AG09309 (cell line): ENCODE results near the gene SORBS2.

Experiments used
- DNase-seq: peaks from one replicate; pipeline ENCODE4 v3.0.0-alpha.2; 2010; ENCODE audit warnings: low read depth
- H3K4me3 ChIP-seq: 2 replicates; pipeline ENCODE4 v1.5.1; 2011; ENCODE audit warnings: mild to moderate bottlenecking, low read depth, low read length, moderate library complexity; ENCODE audit not compliant: control insufficient read depth
- TF ChIP-seq, protein P1 (sequence below): IDR thresholded peaks from 2 replicates; pipeline ENCODE4 v1.5.1; 2011; ENCODE audit warnings: mild to moderate bottlenecking, low read depth, low read length, inconsistent platforms; ENCODE audit not compliant: insufficient read depth, control insufficient read depth; ENCODE audit errors: missing control alignments

Gene SORBS2

DNA sequence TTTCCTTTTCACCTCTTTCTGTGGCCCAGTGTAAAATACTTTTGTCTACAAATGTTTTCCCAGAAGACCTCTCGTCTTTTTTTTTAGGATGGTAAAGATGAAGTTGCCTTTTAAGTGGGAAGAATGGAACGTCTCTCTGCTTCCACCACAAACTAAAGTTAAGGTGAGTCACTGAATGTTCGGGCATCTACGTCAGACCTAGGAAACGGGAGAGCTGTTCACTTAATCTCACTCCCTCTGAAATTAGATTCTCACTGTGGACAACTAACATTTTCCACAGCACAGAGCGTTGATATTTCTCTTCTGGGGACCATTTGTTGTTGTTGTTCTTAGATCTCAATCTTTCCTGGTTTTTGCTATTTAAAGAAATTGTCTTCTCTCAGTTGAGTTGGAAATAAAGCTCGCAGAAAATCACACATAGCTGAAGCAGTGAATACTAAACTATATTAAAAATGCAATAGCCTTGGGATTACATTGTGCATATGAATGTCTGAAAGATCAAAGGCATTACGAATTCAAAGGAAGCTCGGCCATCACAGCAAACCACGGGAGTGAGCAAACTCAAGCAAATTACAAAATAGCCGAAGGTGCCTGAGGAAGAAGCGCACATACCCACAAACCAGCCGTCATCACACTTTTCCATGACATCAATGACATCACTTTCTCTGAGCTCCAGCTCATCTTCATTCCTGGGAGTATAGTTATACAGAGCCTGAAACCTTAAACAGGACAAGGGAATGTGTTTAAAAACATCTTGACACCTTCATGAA lies 222.7 kb downstream of the SORBS2 start:
- peak; percentile 80 for DNase-seq
- TF ChIP-seq, protein P1, sequence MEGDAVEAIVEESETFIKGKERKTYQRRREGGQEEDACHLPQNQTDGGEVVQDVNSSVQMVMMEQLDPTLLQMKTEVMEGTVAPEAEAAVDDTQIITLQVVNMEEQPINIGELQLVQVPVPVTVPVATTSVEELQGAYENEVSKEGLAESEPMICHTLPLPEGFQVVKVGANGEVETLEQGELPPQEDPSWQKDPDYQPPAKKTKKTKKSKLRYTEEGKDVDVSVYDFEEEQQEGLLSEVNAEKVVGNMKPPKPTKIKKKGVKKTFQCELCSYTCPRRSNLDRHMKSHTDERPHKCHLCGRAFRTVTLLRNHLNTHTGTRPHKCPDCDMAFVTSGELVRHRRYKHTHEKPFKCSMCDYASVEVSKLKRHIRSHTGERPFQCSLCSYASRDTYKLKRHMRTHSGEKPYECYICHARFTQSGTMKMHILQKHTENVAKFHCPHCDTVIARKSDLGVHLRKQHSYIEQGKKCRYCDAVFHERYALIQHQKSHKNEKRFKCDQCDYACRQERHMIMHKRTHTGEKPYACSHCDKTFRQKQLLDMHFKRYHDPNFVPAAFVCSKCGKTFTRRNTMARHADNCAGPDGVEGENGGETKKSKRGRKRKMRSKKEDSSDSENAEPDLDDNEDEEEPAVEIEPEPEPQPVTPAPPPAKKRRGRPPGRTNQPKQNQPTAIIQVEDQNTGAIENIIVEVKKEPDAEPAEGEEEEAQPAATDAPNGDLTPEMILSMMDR = no peak
- H3K4me3 ChIP-seq = no peak overlapping the region

DNA sequence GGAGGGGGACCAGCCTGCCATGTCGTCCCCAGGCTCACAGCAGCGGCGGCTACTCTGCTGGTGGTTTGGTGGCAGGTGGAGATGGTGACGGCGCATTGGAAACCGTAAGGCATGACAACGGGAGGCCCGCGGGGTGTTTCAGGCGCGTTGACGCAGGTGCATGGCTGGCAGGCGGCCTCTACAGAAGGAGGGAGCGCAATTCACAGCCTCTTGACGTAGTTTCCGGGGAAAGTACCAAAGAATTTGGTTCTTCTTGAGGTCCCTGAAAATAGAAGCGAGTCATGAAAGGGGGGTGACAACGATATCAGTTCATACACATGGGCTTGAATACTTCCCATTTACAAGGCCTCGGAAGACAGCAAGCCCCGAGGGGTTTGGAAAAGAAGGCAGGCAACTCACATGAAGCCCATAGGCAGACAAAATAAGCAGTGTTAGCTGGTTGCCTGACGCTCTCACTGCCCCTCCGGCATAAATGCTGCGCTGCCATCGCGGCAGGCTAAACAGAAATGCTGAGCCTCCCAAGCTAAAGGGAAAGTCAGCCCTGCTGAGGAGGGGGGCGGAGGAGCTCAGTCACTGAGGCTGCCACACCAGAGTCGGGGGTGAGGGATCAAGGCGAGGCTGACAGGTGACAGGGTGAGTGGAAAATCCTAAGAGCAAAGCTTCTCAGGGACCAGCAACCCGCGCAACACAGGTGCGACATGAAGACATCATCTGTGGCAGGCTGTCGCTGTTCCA lies 224.4 kb downstream of the SORBS2 start:
- DNase-seq = no peak
- TF ChIP-seq, protein P1 = no peak
- no peak overlapping the region for H3K4me3 ChIP-seq

DNA sequence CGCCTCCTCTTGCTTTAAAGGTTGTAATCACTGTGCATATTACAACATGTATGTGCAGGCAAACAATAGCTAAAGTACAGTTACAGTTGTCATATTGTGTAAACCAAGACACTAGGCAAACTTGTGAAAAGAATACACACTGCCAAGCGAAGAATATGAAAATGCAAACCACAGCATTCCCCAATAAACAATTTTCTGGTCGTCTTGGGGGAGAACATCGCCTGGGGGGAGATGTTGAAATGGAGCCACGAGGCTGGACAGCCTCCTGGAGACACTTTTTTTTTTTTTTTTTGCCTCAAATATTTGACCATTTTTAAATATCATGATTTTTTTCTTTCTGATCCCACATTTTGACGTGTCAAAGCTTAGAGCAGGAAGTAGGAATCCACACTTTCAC lies 225.0 kb downstream of the SORBS2 start:
- no peak overlapping the region for H3K4me3 ChIP-seq
- TF ChIP-seq, protein P1 = no peak
- no peak for DNase-seq

DNA sequence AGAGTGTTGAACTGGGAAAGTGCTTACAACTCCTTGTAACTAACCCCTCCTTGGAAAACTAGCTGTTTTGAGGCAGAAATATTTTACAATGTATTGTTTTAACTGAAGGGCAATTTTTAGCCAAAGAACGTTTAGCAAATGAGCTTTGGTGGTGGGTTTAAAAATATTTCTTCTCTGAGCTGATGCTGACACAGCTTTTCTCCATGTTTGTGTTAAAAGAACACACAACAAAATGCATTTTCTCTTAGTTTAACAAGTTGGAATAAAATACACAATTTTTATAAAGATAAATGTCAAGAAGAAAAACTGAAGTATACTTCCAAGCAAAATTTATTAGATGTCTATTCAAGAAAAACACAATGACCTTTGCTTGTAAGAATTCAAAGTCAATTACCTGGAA lies 226.8 kb downstream of the SORBS2 start:
- TF ChIP-seq, protein P1 = no peak
- DNase-seq = no peak
- no peak overlapping the region for H3K4me3 ChIP-seq

DNA sequence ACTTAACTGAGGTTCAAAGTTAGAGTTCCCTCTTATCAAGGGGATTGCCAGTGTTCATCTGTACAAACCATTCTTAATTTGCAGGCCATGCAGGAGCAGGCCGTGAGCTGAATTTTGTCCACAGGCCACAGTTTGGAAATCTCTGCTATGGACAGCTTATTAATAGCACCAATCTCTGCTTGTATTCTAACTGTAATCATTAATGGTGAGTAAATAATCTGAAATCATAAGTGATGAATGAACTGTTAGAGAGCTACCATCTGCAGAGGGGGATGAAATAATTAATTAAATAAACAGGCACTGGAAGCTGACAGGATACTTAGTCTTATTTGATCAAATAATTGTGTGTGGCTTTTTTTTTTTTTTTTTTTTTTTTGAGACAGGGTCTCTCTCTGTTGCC lies 228.2 kb downstream of the SORBS2 start:
- TF ChIP-seq, protein P1 = no peak
- no peak for DNase-seq
- no peak overlapping the region for H3K4me3 ChIP-seq

DNA sequence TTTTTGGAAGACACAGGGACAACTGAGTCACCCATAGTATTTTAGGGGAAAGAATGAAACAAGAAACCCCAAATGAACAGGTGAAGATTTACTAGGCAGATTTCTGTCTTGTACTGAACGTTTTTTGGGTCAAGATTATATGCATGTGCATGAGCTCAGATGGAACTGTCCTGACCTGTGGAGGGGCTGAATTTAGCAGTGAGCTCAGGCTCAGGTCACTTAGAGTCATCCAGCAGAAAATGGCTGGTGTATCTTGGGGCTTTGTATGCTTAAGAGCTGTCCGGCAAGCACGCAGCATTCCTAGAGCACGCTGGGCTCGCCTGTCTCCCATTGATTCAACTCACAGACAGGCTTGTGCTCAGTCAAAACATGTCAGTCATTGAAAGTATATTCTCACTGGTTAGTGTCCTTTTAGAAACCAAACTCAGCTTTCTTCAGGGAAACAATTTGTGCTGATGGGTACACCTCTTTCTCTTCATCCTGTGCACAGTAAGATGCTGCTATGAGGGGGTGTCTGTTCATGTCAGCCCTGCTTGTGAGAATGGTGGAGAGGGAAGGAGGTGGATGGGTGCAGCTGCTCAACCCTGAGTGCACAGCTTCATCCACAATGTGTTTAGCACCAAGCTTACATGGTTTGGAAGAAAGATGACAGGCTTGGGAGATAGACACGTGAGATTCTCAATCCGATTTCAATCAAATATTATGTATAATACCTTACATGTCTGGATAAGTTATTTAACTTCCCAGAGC lies 229.2 kb downstream of the SORBS2 start:
- no peak for DNase-seq
- TF ChIP-seq, protein P1 = no peak
- H3K4me3 ChIP-seq = no peak overlapping the region
